HG02938 (cell line): ENCODE results near the gene KLC1.
"Not testable (repeated sequence)": the region's sequence is repeated elsewhere in the genome, so short reads cannot be mapped to it uniquely, and the experiment has no call there.

Experiments used
- ATAC-seq: cut with Tn5 transposase; IDR thresholded peaks from one replicate; pipeline ENCODE4 v1.9.1; 2021; ENCODE audit warnings: mild to moderate bottlenecking, moderate library complexity; ENCODE audit not compliant: unreplicated experiment

KLC1 gene

GRCh38 chr14:103624860-103625259 lies 4.2 kb upstream of the KLC1 start:
- ATAC-seq: no peak

DNA sequence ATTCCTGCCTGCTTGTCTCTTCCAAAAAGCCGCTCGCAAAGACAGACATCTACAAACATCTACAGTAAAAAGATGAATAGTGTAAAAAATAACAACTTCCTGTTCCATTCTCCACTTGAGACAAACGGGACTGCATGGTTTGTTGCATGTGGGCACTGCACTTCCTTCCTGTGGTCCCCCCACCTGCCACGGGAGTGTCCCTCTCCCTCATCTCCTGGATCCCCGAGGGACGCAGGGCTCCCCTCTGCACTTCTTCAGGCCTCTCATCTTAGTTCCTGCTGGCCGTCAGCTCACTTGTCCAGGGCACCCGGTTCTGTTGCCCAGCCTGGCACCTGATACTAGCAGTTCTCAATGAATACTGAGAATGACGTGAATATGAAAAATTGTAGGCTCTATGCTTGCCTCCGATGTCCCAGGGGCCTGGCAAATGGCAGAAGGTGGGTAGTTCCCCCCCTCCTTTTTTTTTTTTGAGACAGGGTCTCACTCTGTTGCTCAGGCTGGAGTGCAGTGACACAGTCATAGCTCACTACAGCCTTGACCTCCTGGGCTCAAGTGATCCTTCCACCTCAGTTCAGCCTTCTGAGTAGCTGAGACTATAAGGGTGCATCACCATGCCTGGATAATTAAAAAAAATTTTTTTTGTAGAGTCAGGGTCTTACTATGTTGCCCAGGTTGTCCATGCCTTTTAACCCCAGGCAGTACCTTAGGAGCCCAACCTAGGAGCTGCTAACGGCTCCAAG lies 3.5 kb upstream of the KLC1 start:
- no peak for ATAC-seq

DNA sequence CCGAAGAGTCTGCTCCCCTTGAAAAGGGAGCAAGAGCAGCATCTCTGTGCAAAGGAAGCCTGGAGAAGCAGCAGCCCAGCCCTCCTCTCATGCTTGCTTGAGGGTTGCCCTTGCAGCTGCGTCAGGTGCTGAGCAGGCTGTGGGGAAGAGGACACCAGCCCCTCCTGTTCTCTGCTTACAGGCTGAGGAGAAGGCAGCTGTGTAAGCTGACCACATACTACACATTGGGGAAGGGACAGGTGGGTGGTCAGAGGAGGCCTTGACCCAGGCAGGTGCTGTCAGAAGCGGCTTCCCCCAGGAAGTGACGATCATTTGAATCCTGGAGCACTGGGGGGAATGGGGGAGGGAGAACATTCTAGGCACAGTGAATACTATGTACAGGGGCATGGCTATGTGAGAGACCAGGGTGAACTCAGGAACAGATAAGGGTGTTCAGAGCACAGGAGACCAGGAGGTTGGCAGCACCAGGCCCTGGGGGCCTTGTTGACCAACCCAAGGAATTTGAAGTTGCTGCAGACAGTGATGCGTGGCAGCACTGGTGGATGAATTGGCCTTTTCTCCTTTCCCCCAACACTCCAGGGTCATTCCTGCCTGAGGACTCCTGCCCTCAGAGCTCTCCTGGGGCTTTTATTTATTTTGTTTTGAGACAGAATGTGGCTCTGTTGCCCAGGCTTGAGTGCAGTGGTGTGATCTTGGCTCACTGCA lies 2.7 kb upstream of the KLC1 start:
- no peak for ATAC-seq

DNA sequence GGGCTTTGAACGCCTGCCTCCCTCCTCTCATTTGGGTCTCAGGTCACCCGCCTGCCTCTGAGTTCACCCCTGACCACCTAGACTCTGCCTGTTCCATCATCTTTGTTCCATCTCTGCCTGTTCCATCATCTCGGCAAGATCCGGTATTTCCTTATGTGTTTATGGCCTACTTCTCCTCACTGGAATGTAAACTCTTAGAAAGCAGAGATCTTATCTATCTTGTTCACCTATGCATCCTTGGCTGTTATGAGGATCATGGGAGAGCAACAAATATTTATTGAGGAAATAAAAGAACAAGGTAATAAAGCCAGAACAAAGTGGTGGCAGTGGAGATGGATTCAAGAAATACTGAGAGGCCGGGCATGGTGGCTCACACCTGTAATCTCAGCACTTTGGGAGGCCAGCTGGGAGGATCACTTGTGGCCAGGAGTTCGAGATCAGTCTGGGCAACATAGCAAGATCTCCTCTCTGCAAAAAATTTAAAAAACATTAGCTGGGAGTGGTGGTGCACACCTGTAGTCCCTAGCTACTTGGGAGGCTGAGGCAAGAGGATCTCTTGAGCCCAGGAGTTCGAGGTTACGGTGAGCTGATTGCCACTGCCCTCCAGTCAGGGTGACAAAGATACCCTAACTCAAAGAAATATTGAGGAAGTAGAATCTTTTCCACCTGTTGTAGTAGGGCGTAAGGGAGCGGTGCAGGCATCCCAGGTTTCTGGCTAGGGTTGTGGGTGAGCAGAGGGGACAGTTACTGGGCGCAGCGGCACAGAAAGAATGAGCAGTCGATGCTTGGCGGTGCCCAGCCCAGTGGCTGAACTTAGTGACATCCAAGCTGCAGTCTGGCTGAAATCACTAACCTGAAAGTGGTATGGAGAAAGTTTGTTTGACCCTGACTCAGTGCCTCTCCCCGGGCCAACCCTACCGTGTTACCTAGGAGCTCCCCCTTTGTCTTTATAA lies 1.7 kb upstream of the KLC1 start:
- no peak for ATAC-seq

- ATAC-seq: no peak
These were observed 759 bp upstream of the KLC1 start for GRCh38 chr14:103628221-103628683.

- no peak for ATAC-seq
These were observed 601 bp downstream of the KLC1 start for GRCh38 chr14:103629503-103630121.

DNA sequence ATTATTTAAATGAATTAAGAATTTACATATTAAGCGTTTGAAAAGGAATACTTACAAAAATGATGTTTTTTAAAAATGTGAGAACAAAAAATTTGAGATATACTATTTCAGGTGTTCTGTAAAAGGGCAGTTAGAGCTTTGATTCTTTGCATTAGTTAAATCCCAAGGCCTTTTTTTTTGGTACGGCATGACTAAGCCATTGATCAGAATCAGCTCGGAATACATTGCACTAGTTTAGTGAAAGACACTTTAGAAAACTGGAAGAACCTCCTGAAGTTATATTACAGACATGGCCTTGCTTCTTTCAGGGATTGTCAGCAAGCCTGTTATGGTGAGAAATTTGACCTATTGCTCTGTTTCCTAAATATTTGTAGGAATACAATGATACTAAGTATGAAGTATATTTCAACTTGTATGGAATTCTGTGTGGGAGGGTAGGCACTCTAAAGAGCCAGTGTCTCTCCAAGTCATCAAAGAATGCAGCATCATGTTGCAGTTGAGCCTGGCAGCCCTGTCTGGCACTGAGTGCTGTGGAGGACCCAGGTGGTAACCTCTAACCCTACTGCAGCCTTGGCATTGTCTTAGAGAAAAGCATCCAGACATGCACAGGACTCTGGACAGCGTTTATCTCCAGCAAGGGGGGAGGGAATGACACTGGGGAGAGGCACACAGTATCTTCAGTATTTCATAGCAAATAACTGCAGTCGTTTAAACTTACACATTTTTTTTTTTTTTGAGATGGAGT lies 1.5 kb downstream of the KLC1 start:
- ATAC-seq: no peak

DNA sequence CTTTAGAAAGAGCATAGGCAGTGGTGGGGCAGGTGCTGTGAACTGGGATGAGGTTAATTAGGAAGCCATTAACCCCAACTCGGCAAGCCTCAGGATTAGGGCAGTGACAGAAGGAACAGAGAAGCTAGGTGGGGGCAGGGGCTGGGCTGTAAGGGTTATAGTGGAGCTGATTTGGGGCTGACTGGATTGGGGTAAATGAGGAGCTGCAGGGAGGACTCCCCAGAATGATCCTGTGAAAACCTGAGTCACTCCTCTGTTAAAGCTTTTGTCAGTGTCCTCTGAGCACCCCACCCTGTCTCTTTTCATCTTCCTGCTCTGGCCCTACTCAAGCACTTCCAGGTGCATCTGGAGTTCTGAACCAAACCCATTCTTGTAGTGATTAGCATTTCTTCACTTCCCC lies 4.4 kb downstream of the KLC1 start:
- ATAC-seq: no peak

GRCh38 chr14:103634156-103634555 lies 5.1 kb downstream of the KLC1 start:
- no peak for ATAC-seq

DNA sequence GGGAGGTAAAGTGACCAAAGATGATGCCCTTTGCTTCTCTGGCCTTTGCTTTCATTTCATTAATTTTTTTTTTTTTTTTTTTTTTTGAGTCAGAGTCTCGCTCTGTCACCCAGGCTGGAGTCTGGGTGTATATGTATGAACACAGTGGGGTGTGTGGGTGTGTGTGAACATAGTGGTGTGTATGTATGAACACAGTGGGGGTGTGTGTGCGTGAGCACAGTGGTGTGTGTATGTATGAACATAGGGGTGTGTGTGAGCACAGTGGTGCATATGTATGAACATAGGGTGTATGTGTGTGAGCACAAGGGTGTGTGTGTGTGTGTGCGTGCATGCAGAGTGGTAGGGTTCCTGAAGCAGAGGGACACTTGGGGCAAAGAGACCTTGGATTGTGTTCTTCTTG lies 9.6 kb downstream of the KLC1 start:
- no peak for ATAC-seq

- no peak for ATAC-seq
These were observed 12.2 kb downstream of the KLC1 start for GRCh38 chr14:103641161-103641560.

- ATAC-seq: no peak
These were observed 17.2 kb downstream of the KLC1 start for GRCh38 chr14:103646189-103646588.

- no peak for ATAC-seq
These were observed 20.0 kb downstream of the KLC1 start for GRCh38 chr14:103649001-103649400.

DNA sequence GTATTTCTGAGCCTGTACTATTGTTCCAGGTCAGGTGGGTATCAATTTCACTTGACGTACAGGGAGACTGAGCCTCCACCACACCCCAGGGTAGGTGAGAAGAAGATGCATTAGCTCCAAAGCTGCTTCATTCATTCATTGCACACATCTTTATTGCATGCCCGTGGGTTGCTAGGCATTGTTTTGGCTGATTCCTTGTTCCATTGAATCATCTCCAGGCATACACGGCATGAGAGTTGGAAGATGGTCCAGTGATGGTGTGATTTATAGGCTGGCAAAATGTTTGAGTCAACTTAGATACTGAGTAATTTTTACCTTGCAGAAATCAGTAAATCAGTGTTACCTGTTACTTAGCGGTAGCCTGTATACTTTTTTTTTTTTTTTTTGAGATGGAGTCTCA lies 21.2 kb downstream of the KLC1 start:
- ATAC-seq: no peak

DNA sequence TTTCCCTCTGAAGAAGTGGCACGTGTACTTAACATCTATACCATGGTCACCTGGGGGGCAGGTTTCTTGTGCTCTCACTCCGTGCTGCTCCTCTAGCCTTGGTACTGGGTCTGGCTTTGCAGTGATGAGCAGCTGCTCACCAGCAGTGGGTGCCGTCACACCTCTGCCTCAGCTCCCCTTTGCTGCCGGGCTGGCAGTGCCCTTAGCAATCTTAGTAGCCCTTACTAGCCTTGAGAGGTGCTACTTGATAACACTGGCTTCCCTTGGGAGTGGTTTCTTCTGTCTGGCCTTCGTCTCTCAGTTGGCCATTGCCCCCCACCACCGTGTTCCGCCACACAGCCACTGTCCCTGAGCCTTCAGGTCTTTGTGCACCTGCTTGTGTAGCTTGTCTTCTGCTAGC lies 22.6 kb downstream of the KLC1 start:
- ATAC-seq: no peak

- no peak for ATAC-seq
These were observed 23.8 kb downstream of the KLC1 start for GRCh38 chr14:103652806-103653205.

DNA sequence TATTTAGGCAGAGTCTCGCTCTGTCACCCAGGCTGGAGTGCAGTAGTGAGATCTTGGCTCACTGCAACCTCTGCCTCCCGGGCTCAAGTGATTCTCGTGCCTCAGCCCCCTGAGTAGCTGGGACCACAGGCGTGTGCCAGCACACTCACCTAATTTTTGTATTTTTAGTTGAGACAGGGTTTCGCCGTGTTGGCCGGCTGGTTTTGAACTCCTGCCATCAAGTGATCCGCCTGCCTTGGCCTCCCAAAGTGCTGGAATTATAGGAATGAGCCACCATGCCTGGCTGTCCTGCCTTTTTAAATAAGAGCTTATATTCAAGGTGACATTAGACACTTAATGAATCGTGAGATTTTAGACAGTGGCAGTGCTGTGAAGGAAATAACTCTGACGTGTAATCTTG lies 24.3 kb downstream of the KLC1 start:
- ATAC-seq: not testable (repeated sequence)

DNA sequence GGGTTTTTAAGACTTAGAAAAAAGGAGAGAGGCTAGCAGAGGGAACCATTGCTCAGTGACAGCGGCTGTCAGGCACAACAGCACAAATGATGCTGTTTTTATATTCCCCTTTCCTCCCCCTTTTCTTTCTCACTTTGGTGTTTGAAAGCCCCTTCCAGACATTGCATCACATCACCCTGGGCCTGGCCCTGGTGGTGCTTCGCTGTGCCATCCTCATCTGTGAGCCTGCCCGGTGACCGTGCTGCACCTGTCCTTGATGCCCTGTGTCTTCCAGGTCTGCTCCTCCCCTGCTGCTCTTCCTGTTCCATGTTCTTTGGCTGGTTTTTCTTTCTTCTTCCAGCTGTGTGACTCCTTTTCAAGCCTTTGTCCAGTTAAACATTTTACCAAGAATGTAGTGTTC lies 24.8 kb downstream of the KLC1 start:
- ATAC-seq: no peak

DNA sequence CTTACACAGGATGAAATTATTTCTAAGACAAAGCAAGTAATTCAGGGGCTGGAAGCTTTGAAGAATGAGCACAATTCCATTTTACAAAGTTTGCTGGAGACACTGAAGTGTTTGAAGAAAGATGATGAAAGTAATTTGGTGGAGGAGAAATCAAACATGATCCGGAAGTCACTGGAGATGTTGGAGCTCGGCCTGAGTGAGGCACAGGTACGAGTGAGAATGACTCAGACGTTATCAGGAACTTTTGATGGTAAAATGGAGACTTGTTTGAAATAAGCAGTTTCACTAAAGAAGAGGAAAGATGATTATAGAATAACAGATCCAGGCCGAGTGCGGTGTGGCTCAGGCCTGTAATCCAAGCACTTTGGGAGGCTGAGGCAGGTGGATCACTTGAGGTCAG lies 25.6 kb downstream of the KLC1 start:
- no peak for ATAC-seq

DNA sequence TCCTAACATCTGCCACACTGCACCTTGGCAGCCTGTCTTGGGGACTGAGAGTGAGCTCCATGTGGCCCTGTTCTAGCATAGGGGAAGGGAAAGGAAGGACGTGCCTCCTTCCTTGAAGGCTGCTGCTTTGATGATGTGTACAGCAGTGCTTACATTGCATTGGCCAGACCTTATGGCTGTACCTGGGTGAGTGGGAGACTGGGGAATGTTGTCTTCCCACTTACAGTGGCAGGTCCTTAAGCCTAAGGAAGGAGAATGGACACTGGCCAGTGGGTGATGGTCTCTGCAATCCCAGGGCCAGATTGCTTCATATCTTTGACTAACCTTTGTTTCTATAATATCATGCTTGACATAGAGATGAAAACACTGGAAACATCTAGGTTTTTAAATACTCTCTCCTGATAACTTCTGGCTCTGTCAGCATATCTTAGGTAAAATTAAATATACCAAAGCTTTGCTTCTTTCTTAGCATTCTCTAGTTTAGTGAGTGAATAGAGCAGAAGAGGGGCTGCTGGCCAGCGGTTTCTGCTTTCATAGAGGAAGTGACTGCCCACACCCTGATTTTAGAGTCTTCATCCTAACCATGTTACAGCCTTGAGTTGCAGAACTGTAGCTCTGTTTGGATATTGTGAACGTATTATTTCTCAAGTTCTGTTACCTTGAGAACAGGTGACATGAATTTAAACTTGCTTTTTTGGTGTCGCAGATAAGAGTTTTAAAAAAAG lies 27.2 kb downstream of the KLC1 start:
- ATAC-seq: no peak
